ENCODE results near the gene NBDY. TPM values are rescaled to one million over a fixed set of nuclear protein-coding genes. Genes with fewer than 3 reads are reported as not detected.

The NBDY gene
- total RNA-seq, 2 experiments from 2014 or later: 25.0 to 28.3 TPM

DNA sequence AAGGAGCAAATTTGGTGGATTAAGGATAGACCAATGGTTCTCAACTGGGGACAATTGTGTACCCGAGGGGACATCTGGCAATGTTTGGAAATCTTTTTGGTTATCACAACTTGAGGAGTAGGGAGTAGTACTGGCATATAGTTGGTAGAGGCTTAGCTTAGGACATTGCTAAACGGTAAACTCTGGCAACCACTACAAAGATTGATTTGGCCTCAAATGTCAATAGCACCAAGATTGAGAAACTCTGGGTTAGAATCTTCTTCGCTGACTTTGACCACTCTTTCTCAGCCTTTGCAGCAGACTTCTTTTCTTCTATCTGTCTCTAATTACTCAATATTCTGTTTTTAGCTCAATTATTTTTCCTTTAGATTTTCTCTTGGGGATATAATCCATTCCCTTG lies 1.5 kb upstream of the NBDY start:
- CTCF ChIA-PET: interaction anchor here (0.9 to 2.4 kb wide), 5 partner anchors 11 to 447 kb away, joined by 3 to 17 read pairs (median 3); no protein-coding TSS in a partner anchor
- intact Hi-C loops (cut with DNase I, micrococcal nuclease): loop anchor here (5.0 kb wide), 2 partner anchors 160 to 165 kb away; partner anchors contain the start of gene UBQLN2 (in 1 of the 2)
- H3K27me3 ChIP-seq (ENCODE audit: control insufficient read depth in 1 of 2, insufficient read depth in 2 of 2, low read length in 2 of 2): no peaks in the 10 kb centered on the region
- H3K4me1 Mint-ChIP-seq (ENCODE audit: low read depth): peaks cover 46% of the 10 kb centered on the region
- peak overlapping the region; percentile 25 for H3K4me3 Mint-ChIP-seq
- peak overlapping the region; percentile 92 for H3K27ac Mint-ChIP-seq
- no peaks in the 10 kb centered on the region for H3K9me3 Mint-ChIP-seq
- H3K9me3 ChIP-seq (ENCODE audit: control insufficient read depth in 1 of 2, insufficient read depth in 1 of 2, low read length in 2 of 2): no peaks in the 10 kb centered on the region
- TF ChIP-seq, protein P1, sequence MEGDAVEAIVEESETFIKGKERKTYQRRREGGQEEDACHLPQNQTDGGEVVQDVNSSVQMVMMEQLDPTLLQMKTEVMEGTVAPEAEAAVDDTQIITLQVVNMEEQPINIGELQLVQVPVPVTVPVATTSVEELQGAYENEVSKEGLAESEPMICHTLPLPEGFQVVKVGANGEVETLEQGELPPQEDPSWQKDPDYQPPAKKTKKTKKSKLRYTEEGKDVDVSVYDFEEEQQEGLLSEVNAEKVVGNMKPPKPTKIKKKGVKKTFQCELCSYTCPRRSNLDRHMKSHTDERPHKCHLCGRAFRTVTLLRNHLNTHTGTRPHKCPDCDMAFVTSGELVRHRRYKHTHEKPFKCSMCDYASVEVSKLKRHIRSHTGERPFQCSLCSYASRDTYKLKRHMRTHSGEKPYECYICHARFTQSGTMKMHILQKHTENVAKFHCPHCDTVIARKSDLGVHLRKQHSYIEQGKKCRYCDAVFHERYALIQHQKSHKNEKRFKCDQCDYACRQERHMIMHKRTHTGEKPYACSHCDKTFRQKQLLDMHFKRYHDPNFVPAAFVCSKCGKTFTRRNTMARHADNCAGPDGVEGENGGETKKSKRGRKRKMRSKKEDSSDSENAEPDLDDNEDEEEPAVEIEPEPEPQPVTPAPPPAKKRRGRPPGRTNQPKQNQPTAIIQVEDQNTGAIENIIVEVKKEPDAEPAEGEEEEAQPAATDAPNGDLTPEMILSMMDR (IDR thresholded peaks at IDR 0.05): no peak
- ATAC-seq (ENCODE audit: poor library complexity): no peak
- H3K36me3 Mint-ChIP-seq (ENCODE audit: low read depth): peaks cover 10% of the 10 kb centered on the region
- DNase-seq: no peak
- POLR2A ChIA-PET: interaction anchor here (2.6 kb wide), 1 partner anchor 446 kb away, joined by 7 read pairs; no protein-coding TSS in a partner anchor
- peaks cover 4% of the 10 kb centered on the region for H3K4me1 ChIP-seq (ENCODE audit: insufficient read depth, low read length)
- no peak overlapping the region for H3K4me3 ChIP-seq (ENCODE audit: low read length)
- no peaks in the 10 kb centered on the region for H3K36me3 ChIP-seq (ENCODE audit: insufficient read depth, low read length)
- H3K27ac ChIP-seq (ENCODE audit: low read depth in 1 of 2, low read length in 2 of 2): no peak overlapping the region
- H3K27me3 Mint-ChIP-seq: no peaks in the 10 kb centered on the region

DNA sequence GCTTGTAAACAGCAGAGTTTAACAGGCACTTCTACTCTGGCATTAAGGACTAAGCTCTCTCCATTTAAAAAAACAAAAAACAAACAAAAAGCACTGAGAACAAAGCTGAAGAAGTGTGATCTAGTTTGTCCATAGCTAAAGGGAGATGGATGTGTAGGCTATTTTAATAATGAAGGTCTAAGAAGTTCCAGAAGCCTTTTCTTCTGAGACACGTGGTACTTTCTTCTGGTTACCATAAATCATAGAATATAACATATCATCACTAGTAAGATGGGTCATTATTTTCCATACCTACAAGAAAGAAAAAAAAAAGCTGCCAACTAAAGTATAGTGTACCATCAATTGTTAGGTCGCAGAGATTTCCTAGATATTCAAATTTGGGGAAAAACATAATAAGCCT lies 722 bp upstream of the NBDY start:
- Histone ChIP-seq H3K4me1 (ENCODE audit: insufficient read depth, low read length) (peaks cover 4% of the 10 kb centered on the region), H3K36me3 (ENCODE audit: insufficient read depth, low read length) (no peaks in the 10 kb centered on the region), H3K27me3 (ENCODE audit: control insufficient read depth in 1 of 2, insufficient read depth in 2 of 2, low read length in 2 of 2) (no peaks in the 10 kb centered on the region), H3K27ac (ENCODE audit: low read depth in 1 of 2, low read length in 2 of 2) (peak overlapping the region in 1 of 2 donors; percentile 15), H3K4me3 (ENCODE audit: low read length) (no peak overlapping the region), H3K9me3 (ENCODE audit: control insufficient read depth in 1 of 2, insufficient read depth in 1 of 2, low read length in 2 of 2) (no peaks in the 10 kb centered on the region)
- no peak for ATAC-seq (ENCODE audit: poor library complexity)
- peak overlapping the region; percentile 92 for H3K27ac Mint-ChIP-seq
- no peaks in the 10 kb centered on the region for H3K27me3 Mint-ChIP-seq
- TF ChIP-seq, protein P1 (IDR thresholded peaks at IDR 0.05): no peak
- ChIA-PET POLR2A (interaction anchor here (2.6 kb wide), 1 partner anchor 447 kb away, joined by 7 read pairs; no protein-coding TSS in a partner anchor), CTCF (interaction anchor here (0.9 to 2.4 kb wide), 2 partner anchors 267 to 446 kb away, joined by 3 to 17 read pairs; no protein-coding TSS in a partner anchor)
- H3K4me1 Mint-ChIP-seq (ENCODE audit: low read depth): peaks cover 46% of the 10 kb centered on the region
- intact Hi-C loops (cut with DNase I, micrococcal nuclease): loop anchor here (5.0 kb wide), 2 partner anchors 161 to 166 kb away; partner anchors contain the start of gene UBQLN2 (in 1 of the 2)
- H3K4me3 Mint-ChIP-seq: peak overlapping the region; percentile 66
- no peak for DNase-seq
- no peaks in the 10 kb centered on the region for H3K9me3 Mint-ChIP-seq
- H3K36me3 Mint-ChIP-seq (ENCODE audit: low read depth): peaks cover 10% of the 10 kb centered on the region

DNA sequence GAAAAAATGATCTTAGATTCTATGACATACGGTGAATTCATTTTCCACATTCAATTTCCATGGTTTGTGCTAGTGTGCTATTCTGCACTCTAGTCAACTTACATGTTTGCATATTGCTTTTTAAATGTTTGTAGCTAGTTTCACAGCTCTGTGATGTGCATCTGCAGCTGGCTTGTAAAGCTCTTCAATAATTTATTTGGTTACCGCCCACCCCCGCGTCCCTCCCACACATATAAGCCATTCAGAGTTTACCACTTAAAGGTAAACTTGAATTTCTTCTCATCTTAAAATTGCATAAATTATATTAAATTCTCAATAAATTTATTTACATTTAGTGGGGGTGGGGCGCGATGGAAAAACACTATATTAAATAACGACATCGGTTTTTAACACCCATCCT lies 291 bp upstream of the NBDY start:
- H3K36me3 Mint-ChIP-seq (ENCODE audit: low read depth): peaks cover 15% of the 10 kb centered on the region
- peak overlapping the region; percentile 82 for H3K4me3 ChIP-seq (ENCODE audit: low read length)
- peaks cover 50% of the 10 kb centered on the region for H3K4me1 Mint-ChIP-seq (ENCODE audit: low read depth)
- peaks cover 4% of the 10 kb centered on the region for H3K4me1 ChIP-seq (ENCODE audit: insufficient read depth, low read length)
- intact Hi-C loops (cut with DNase I, micrococcal nuclease): loop anchor here (5.0 kb wide), 2 partner anchors 161 to 166 kb away; partner anchors contain the start of gene UBQLN2 (in 1 of the 2)
- ATAC-seq (ENCODE audit: poor library complexity) (peak; percentile 75), DNase-seq (peak in 8 of 14 experiments; percentile 1 to 54 (median 9))
- H3K9me3 Mint-ChIP-seq: no peaks in the 10 kb centered on the region
- H3K9me3 ChIP-seq (ENCODE audit: control insufficient read depth in 1 of 2, insufficient read depth in 1 of 2, low read length in 2 of 2): no peaks in the 10 kb centered on the region
- H3K27ac Mint-ChIP-seq: peak overlapping the region; percentile 92
- peak overlapping the region in 1 of 2 donors; percentile 81 for H3K27ac ChIP-seq (ENCODE audit: low read depth in 1 of 2, low read length in 2 of 2)
- CTCF ChIA-PET: interaction anchor here (2.4 kb wide), 1 partner anchor 447 kb away, joined by 17 read pairs; no protein-coding TSS in a partner anchor
- H3K27me3 Mint-ChIP-seq: no peaks in the 10 kb centered on the region
- TF ChIP-seq, protein P1 (IDR thresholded peaks at IDR 0.05): no peak
- H3K4me3 Mint-ChIP-seq: peak overlapping the region; percentile 96
- H3K27me3 ChIP-seq (ENCODE audit: control insufficient read depth in 1 of 2, insufficient read depth in 2 of 2, low read length in 2 of 2): no peaks in the 10 kb centered on the region
- POLR2A ChIA-PET: interaction anchor here (1.0 to 2.6 kb wide), 2 partner anchors 447 to 1728 kb away, joined by 4 to 7 read pairs; partner anchors contain the start of gene APEX2
- H3K36me3 ChIP-seq (ENCODE audit: insufficient read depth, low read length): no peaks in the 10 kb centered on the region
